B cell (primary cell): ENCODE data around the gene ADAMTS12. TPM values are rescaled to one million over a fixed set of nuclear protein-coding genes. Genes with fewer than 3 reads are reported as not detected.
A peak's percentile ranks its signal among the peaks of the same experiment; 100 is the strongest.

Experiments used
- ATAC-seq: fragments of 200-7000 bp; cut with Tn5 transposase; one replicate; pipeline ENCODE4 v1.10.0; 2021; ENCODE audit warnings: low read depth, mild to moderate bottlenecking, moderate number of reproducible peaks, moderate library complexity
- CTCF ChIA-PET: fragments of 350-600 bp; sonication (Branson Sonifier 250); formaldehyde crosslinking; loops from one replicate; lab custom pipeline; 2021; ENCODE audit warnings: antibody characterized with exemption, inconsistent platforms; lab: Charles Lee
- POLR2A ChIA-PET: fragments of 350-600 bp; sonication (Branson Sonifier 250); formaldehyde crosslinking; loops from one replicate; lab custom pipeline; 2021; ENCODE audit warnings: antibody characterized with exemption; lab: Charles Lee
- DNase-seq: peaks from one replicate; pipeline ENCODE4 v3.0.0; 2013
- H2AFZ ChIP-seq: 2 replicates; pipeline ENCODE4 v1.6.1; 2012; ENCODE audit warnings: mild to moderate bottlenecking, low read depth, low read length; ENCODE audit not compliant: insufficient read depth, poor library complexity, severe bottlenecking
- H3K27ac ChIP-seq, 2 donors: 1 replicate in 1 of 2; 2 replicates in 1 of 2; pipeline ENCODE4 v1.5.1; 2012 to 2013; ENCODE audit warnings: low read length in 2 of 2, mild to moderate bottlenecking in 2 of 2, moderate library complexity in 1 of 2
- H3K27me3 ChIP-seq, 4 experiments: fragments of 200-600 bp in 1 of 4; sonication (generic) in 1 of 4; replicated peaks in 1 of 4; 1 replicate in 2 of 4; 2 replicates in 2 of 4; pipeline versions ENCODE4 v1.6.1 to v1.7.0; 2013 to 2016; ENCODE audit warnings: low read length in 3 of 4, mild to moderate bottlenecking in 2 of 4, mixed read lengths in 1 of 4, moderate library complexity in 1 of 4; ENCODE audit not compliant: insufficient read depth in 4 of 4, control insufficient read depth in 3 of 4; ENCODE audit errors: control extremely low read depth in 1 of 4
- H3K36me3 ChIP-seq, 2 experiments: replicated peaks in 1 of 2; 1 replicate in 1 of 2; 2 replicates in 1 of 2; pipeline versions ENCODE4 v1.6.1 to v1.7.1; 2013; ENCODE audit warnings: low read length in 1 of 2; ENCODE audit not compliant: insufficient read depth in 2 of 2, control insufficient read depth in 1 of 2; ENCODE audit errors: control extremely low read depth in 1 of 2, extremely low read depth in 1 of 2
- H3K4me1 ChIP-seq, 2 donors: fragments of 200-600 bp in 1 of 2; sonication (generic) in 1 of 2; 1 replicate in 1 of 2; 2 replicates in 1 of 2; pipeline versions ENCODE4 v1.5.1 to v1.6.1; 2013 to 2017; ENCODE audit warnings: low read length in 2 of 2; ENCODE audit not compliant: control insufficient read depth in 2 of 2, insufficient read depth in 2 of 2
- H3K4me2 ChIP-seq: replicated peaks from 2 replicates; pipeline ENCODE3; 2012; ENCODE audit warnings: mild to moderate bottlenecking, low read depth, low read length; ENCODE audit not compliant: poor library complexity, severe bottlenecking
- H3K4me3 ChIP-seq, 5 experiments: fragments of 200-600 bp in 1 of 5; sonication (generic) in 1 of 5; 1 replicate in 3 of 5; 2 replicates in 2 of 5; pipeline versions ENCODE4 v1.5.1 to v1.7.0; 2011 to 2016; ENCODE audit warnings: low read length in 4 of 5, mild to moderate bottlenecking in 4 of 5, low read depth in 2 of 5, control low read depth in 1 of 5, moderate library complexity in 1 of 5; ENCODE audit not compliant: insufficient read depth in 1 of 5; ENCODE audit errors: control extremely low read depth in 1 of 5, extremely low read depth in 1 of 5
- H3K79me2 ChIP-seq: fragments of 200-600 bp; sonication (generic); one replicate; pipeline ENCODE4 v1.6.0; 2016; ENCODE audit warnings: low read length; ENCODE audit not compliant: control insufficient read depth, insufficient read depth
- H3K9ac ChIP-seq: fragments of 200-600 bp; sonication (generic); 2 replicates; pipeline ENCODE4 v1.6.1; 2017; ENCODE audit warnings: mild to moderate bottlenecking, low read length, moderate library complexity
- H3K9me3 ChIP-seq, 3 donors: one replicate each; pipeline versions ENCODE4 v1.6.1 to v1.7.1; 2013; ENCODE audit warnings: low read length in 2 of 3; ENCODE audit not compliant: control insufficient read depth in 2 of 3, insufficient read depth in 1 of 3; ENCODE audit errors: control extremely low read depth in 1 of 3
- H4K20me1 ChIP-seq: 2 replicates; pipeline ENCODE4 v1.6.0; 2012; ENCODE audit warnings: mild to moderate bottlenecking, low read length; ENCODE audit not compliant: insufficient read depth, control insufficient read depth, poor library complexity, severe bottlenecking
- H3K27ac Mint-ChIP-seq: one replicate; pipeline ENCODE4 v1.8.0; 2021; ENCODE audit warnings: mixed read lengths
- H3K27me3 Mint-ChIP-seq: one replicate; pipeline ENCODE4 v1.8.0; 2021; ENCODE audit warnings: mixed read lengths
- H3K4me1 Mint-ChIP-seq: one replicate; pipeline ENCODE4 v1.8.0; 2021; ENCODE audit warnings: mixed read lengths
- H3K4me3 Mint-ChIP-seq: one replicate; pipeline ENCODE4 v1.8.0; 2021; ENCODE audit warnings: mixed read lengths
- H3K9me3 Mint-ChIP-seq: one replicate; pipeline ENCODE4 v1.8.0; 2022; ENCODE audit warnings: mixed read lengths; ENCODE audit not compliant: insufficient read depth
- CTCF ChIP-seq: fragments of 200-600 bp; IDR thresholded peaks from one replicate; pipeline ENCODE4 v1.8.0; 2022; ENCODE audit warnings: antibody characterized with exemption, mild to moderate bottlenecking
- EZH2 ChIP-seq: IDR thresholded peaks from 2 replicates; pipeline ENCODE4 v1.6.1; 2012; ENCODE audit warnings: borderline replicate concordance, low read depth, mild to moderate bottlenecking, moderate library complexity, low read length; ENCODE audit not compliant: insufficient read depth, poor library complexity, severe bottlenecking
- WGBS: methylation state at CpG from one replicate; pipeline ENCODE4 v1.1.5; 2013; ENCODE audit warnings: missing lambda C conversion rate; ENCODE audit not compliant: insufficient coverage; 5-methylcytosine and 5-hydroxymethylcytosine counted together
- intact Hi-C: fragments of 100-400 bp; cut with micrococcal nuclease; formaldehyde crosslinking; loops from one replicate; pipeline ENCODE4 v1.10.0; 2022
- polyA plus RNA-seq: library from polyadenylated mRNA; depleted of rRNA; stranded (reverse); fragments of >200 nt; gene quantifications from 2 replicates; pipeline ENCODE4 v1.2.3, GENCODE V29; 2012
- total RNA-seq, 2 donors: library from RNA; stranded (reverse); fragments of 120-200 nt in 1 of 2; gene quantifications; 1 replicate in 1 of 2; 2 replicates in 1 of 2; pipeline versions ENCODE4 v1.2.3 to v1.2.4, GENCODE V29; 2013 to 2022

ADAMTS12 gene
- total and polyA plus RNA-seq, 2 donors (not counting 1 experiment from before 2014, with no cell fraction given), result not detected

- H3K27me3 ChIP-seq, result peaks cover 0 to 35% (median 28%) of the 10 kb centered on the region in 4 experiments
- H3K27me3 Mint-ChIP-seq, result peaks cover 67% of the 10 kb centered on the region
- H4K20me1 ChIP-seq, result no peaks in the 10 kb centered on the region
- H2AFZ ChIP-seq, result no peak overlapping the region
- ATAC-seq, result no peak
- peaks cover 0 to 7% (median 0%) of the 10 kb centered on the region in 3 donors for H3K9me3 ChIP-seq
- TF ChIP-seq CTCF, result no peak
- TF ChIP-seq EZH2, result no peak
- H3K79me2 ChIP-seq, result no peaks in the 10 kb centered on the region
- H3K36me3 ChIP-seq, result no peaks in the 10 kb centered on the region
- no peak for DNase-seq
- no peak overlapping the region for H3K27ac ChIP-seq
- H3K4me3 Mint-ChIP-seq, result no peak overlapping the region
- ChIA-PET CTCF (no interaction called here), POLR2A (no interaction called here)
- WGBS, result 91% methylated on average over 4 of the region's 5 CpGs
- no peaks in the 10 kb centered on the region for H3K4me1 ChIP-seq
- H3K9me3 Mint-ChIP-seq, result no peaks in the 10 kb centered on the region
- intact Hi-C loops, result no loop called here
- no peak overlapping the region for H3K9ac ChIP-seq
- H3K4me1 Mint-ChIP-seq, result peaks cover 4% of the 10 kb centered on the region
- no peak overlapping the region for H3K4me3 ChIP-seq
- no peak overlapping the region for H3K27ac Mint-ChIP-seq
- H3K4me2 ChIP-seq, result no peak overlapping the region
These were observed 889 bp upstream of the ADAMTS12 start for GRCh38 chr5:33892620-33893137.

- peak overlapping the region; percentile 40 for H3K4me3 Mint-ChIP-seq
- Histone ChIP-seq H3K79me2 (no peaks in the 10 kb centered on the region), H2AFZ (no peak overlapping the region), H3K36me3 (no peaks in the 10 kb centered on the region), H3K27me3 (peaks cover 0 to 35% (median 28%) of the 10 kb centered on the region in 4 experiments), H3K4me2 (no peak overlapping the region), H3K9ac (no peak overlapping the region), H3K9me3 (peaks cover 0 to 7% (median 0%) of the 10 kb centered on the region in 3 donors), H3K27ac (no peak overlapping the region), H3K4me3 (no peak overlapping the region), H3K4me1 (no peaks in the 10 kb centered on the region), H4K20me1 (no peaks in the 10 kb centered on the region)
- ATAC-seq (no peak), DNase-seq (no peak)
- no peak overlapping the region for H3K27ac Mint-ChIP-seq
- POLR2A ChIA-PET, result no interaction called here
- intact Hi-C loops, result no loop called here
- H3K4me1 Mint-ChIP-seq, result peaks cover 4% of the 10 kb centered on the region
- TF ChIP-seq CTCF (no peak), EZH2 (no peak)
- peaks cover 60% of the 10 kb centered on the region for H3K27me3 Mint-ChIP-seq
- no peaks in the 10 kb centered on the region for H3K9me3 Mint-ChIP-seq
- CTCF ChIA-PET, result no interaction called here
- 0% methylated on average over 3 of the region's 6 CpGs for WGBS
These were observed 373 bp downstream of the ADAMTS12 start for GRCh38 chr5:33891446-33891787.
